Naive thymus-derived CD4-positive, alpha-beta T cell (primary cell): Measurements from ENCODE around the gene TMPRSS4. TPM values are rescaled to one million over a fixed set of nuclear protein-coding genes. Genes with fewer than 3 reads are reported as not detected.

Experiments
- ATAC-seq: fragments of 150-1000 bp; cut with Tn5 transposase; 2 replicates; pipeline ENCODE4 v1.10.0; 2021; ENCODE audit warnings: mild to moderate bottlenecking, moderate library complexity
- CTCF ChIA-PET: fragments of 350-600 bp; sonication (Branson Sonifier 250); formaldehyde crosslinking; loops from one replicate; lab custom pipeline; 2021; ENCODE audit warnings: antibody characterized with exemption; lab: Charles Lee
- POLR2A ChIA-PET: fragments of 350-600 bp; sonication (Branson Sonifier 250); formaldehyde crosslinking; loops from one replicate; lab custom pipeline; 2021; ENCODE audit warnings: antibody characterized with exemption, inconsistent platforms; lab: Charles Lee
- DNase-seq, 9 donors: peaks; one replicate each; pipeline versions ENCODE4 v3.0.0 to v3.0.0-alpha.2; 2020 to 2022; ENCODE audit warnings: mixed read lengths in 1 of 9
- H3K27ac ChIP-seq: one replicate; pipeline ENCODE4 v1.7.0; 2013; ENCODE audit warnings: mild to moderate bottlenecking, low read depth, low read length, moderate library complexity
- H3K27me3 ChIP-seq, 2 donors: one replicate each; pipeline ENCODE4 v1.7.0; 2013; ENCODE audit warnings: low read length in 2 of 2, mild to moderate bottlenecking in 2 of 2, moderate library complexity in 2 of 2; ENCODE audit not compliant: control insufficient read depth in 2 of 2, insufficient read depth in 2 of 2
- H3K36me3 ChIP-seq, 3 experiments: 1 replicate in 2 of 3; 2 replicates in 1 of 3; pipeline ENCODE4 v1.7.0; 2013; ENCODE audit warnings: low read length in 3 of 3, mild to moderate bottlenecking in 3 of 3, moderate library complexity in 1 of 3; ENCODE audit not compliant: insufficient read depth in 3 of 3, control insufficient read depth in 2 of 3
- H3K4me1 ChIP-seq, 2 donors: one replicate each; pipeline ENCODE4 v1.7.0; 2013; ENCODE audit warnings: low read length in 2 of 2, mild to moderate bottlenecking in 2 of 2, moderate library complexity in 1 of 2; ENCODE audit not compliant: control insufficient read depth in 2 of 2, insufficient read depth in 2 of 2
- H3K4me3 ChIP-seq: 2 replicates; pipeline ENCODE4 v1.7.0; 2013; ENCODE audit warnings: mild to moderate bottlenecking, low read length
- H3K9me3 ChIP-seq, 3 experiments: 1 replicate in 2 of 3; 2 replicates in 1 of 3; pipeline ENCODE4 v1.7.0; 2013; ENCODE audit warnings: low read length in 3 of 3; ENCODE audit not compliant: control insufficient read depth in 2 of 3
- H3K27ac Mint-ChIP-seq, 9 donors: one replicate each; pipeline ENCODE4 v1.8.0; 2020 to 2022; ENCODE audit warnings: mixed read lengths in 9 of 9, mild to moderate bottlenecking in 8 of 9, moderate library complexity in 5 of 9, inconsistent platforms in 2 of 9
- H3K27me3 Mint-ChIP-seq, 5 donors: one replicate each; pipeline ENCODE4 v1.8.0; 2021 to 2022; ENCODE audit warnings: mixed read lengths in 5 of 5, mild to moderate bottlenecking in 1 of 5
- H3K36me3 Mint-ChIP-seq, 5 donors: one replicate each; pipeline ENCODE4 v1.8.0; 2020 to 2022; ENCODE audit warnings: mixed read lengths in 5 of 5, mild to moderate bottlenecking in 3 of 5, inconsistent platforms in 1 of 5
- H3K4me1 Mint-ChIP-seq, 7 donors: one replicate each; pipeline ENCODE4 v1.8.0; 2020 to 2022; ENCODE audit warnings: mixed read lengths in 7 of 7, mild to moderate bottlenecking in 3 of 7, inconsistent platforms in 1 of 7
- H3K4me3 Mint-ChIP-seq, 10 donors: one replicate each; pipeline ENCODE4 v1.8.0; 2020 to 2022; ENCODE audit warnings: mild to moderate bottlenecking in 10 of 10, mixed read lengths in 10 of 10, moderate library complexity in 6 of 10, inconsistent platforms in 2 of 10
- H3K9me3 Mint-ChIP-seq, 11 donors: one replicate each; pipeline ENCODE4 v1.8.0; 2020 to 2022; ENCODE audit warnings: mixed read lengths in 11 of 11, mild to moderate bottlenecking in 4 of 11, inconsistent platforms in 1 of 11, moderate library complexity in 1 of 11
- intact Hi-C, 2 donors: fragments of 100-400 bp; cut with micrococcal nuclease; formaldehyde crosslinking; loops; one replicate each; pipeline ENCODE4 v1.15.1; 2023
- polyA plus RNA-seq, 2 donors: library from polyadenylated mRNA; unstranded; fragments of 300-500 nt; fragmentation: Illumina TruSeq; gene quantifications; one replicate each; pipeline ENCODE4 v1.2.3, GENCODE V29; 2021
- total RNA-seq, 6 experiments: library from RNA in 5 of 6; stranded (reverse) in 5 of 6; gene quantifications; 1 replicate in 5 of 6; 2 replicates in 1 of 6; pipeline ENCODE4 v1.2.3 and lab custom pipeline; 2021 to 2026

Gene TMPRSS4
- total and polyA plus RNA-seq, 7 experiments from 2014 or later: not detected

DNA sequence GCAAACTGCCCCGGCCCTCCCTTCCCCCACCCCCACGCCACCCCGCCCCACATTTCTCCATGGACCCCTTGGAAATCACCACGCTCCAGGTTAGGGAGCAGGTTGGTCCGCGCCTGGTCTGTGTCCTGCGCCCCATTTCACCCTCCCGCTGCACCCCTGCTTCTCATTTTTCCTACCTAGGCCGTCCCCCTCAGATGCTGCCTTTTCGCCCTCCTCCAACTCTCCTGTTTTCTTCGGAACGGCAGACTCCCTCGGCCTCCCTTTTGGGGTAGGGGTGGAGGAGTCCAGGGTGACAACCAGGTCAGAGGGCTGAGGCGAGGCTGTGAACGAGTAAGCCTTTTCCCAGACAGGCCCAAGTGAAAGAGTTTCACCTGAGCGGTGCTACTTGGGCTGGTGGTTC, 76.6 kb downstream of the TMPRSS4 start:
- no peaks in the 10 kb centered on the region for H3K36me3 Mint-ChIP-seq
- POLR2A ChIA-PET: no interaction called here
- no peak for DNase-seq

DNA sequence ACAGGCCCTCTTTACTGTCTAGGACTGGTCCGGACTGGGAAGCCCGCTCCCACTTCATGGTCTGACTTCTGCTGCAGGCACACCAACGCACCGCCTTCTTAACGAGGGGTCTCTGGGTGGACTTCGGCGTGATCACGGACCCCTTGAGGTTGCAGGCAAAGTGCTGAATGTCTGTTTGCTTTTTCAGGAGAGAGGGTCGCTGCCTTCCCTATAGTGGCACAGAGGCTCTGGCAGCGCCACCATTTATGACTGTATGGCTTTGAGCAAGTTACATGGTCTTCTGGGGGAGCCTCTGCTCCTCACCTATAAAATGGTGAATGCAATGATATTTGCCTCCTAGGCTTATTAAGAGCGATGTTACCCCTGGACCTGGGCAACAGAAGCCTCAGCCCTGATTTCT, 77.1 kb downstream of the TMPRSS4 start:
- CTCF ChIA-PET: no interaction called here
- no peak overlapping the region for H3K27ac Mint-ChIP-seq

More for the DNA sequence above, 76.6 kb downstream of the TMPRSS4 start:
- Histone ChIP-seq H3K9me3 (no peaks in the 10 kb centered on the region), H3K4me3 (no peak overlapping the region), H3K27me3 (peaks cover 6 to 16% of the 10 kb centered on the region in 2 donors), H3K4me1 (peaks cover 0 to 3% of the 10 kb centered on the region in 2 donors), H3K36me3 (no peaks in the 10 kb centered on the region), H3K27ac (no peak overlapping the region)
- CTCF ChIA-PET: no interaction called here
- intact Hi-C loops: no loop called here
- ATAC-seq: no peak
- H3K4me1 Mint-ChIP-seq: peaks cover 6 to 18% (median 12%) of the 10 kb centered on the region in 7 donors
- H3K27me3 Mint-ChIP-seq: peaks cover 57 to 94% (median 66%) of the 10 kb centered on the region in 5 donors
- no peak overlapping the region for H3K27ac Mint-ChIP-seq
- H3K9me3 Mint-ChIP-seq: no peaks in the 10 kb centered on the region
- peak overlapping the region; percentile 24 to 80 (median 61) for H3K4me3 Mint-ChIP-seq

DNA sequence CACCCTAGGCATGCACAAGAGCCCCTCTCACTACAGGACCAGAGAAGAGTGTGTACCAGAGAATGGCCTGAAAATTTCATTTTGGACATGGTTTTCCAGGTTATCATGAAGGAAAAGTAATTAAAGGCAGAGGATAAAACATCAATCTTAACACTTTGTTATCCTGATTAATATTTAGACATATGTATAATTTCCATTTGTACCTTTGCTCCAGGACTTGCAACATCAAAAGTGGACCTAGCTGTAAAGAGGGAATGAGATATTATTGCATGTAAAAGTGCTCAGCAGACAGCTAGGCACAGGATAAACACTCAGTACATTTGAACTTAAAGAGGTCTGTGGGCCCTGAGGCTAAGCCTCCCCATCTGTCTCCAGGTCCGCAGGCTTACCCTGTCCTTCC, 77.8 kb downstream of the TMPRSS4 start:
- H3K4me3 Mint-ChIP-seq: peak overlapping the region in 1 of 10 donors; percentile 19
- Histone ChIP-seq H3K27me3 (peaks cover 6 to 16% of the 10 kb centered on the region in 2 donors), H3K36me3 (no peaks in the 10 kb centered on the region), H3K9me3 (no peaks in the 10 kb centered on the region), H3K4me1 (peaks cover 0 to 3% of the 10 kb centered on the region in 2 donors), H3K27ac (no peak overlapping the region), H3K4me3 (no peak overlapping the region)
- ChIA-PET POLR2A (no interaction called here), CTCF (interaction anchor here (1.0 to 3.5 kb wide), 3 partner anchors 10 to 354 kb away, joined by 3 to 13 read pairs (median 3); no protein-coding TSS in a partner anchor)
- no peaks in the 10 kb centered on the region for H3K9me3 Mint-ChIP-seq
- H3K36me3 Mint-ChIP-seq: no peaks in the 10 kb centered on the region
- peaks cover 62 to 98% (median 73%) of the 10 kb centered on the region in 5 donors for H3K27me3 Mint-ChIP-seq
- no peak for DNase-seq
- no peak for ATAC-seq
- H3K27ac Mint-ChIP-seq: no peak overlapping the region
- peaks cover 6 to 18% (median 12%) of the 10 kb centered on the region in 7 donors for H3K4me1 Mint-ChIP-seq
- intact Hi-C loops: no loop called here

More for the DNA sequence above, 77.1 kb downstream of the TMPRSS4 start:
- no peaks in the 10 kb centered on the region for H3K9me3 Mint-ChIP-seq
- H3K4me3 Mint-ChIP-seq: peak overlapping the region; percentile 24 to 80 (median 61)
- no peaks in the 10 kb centered on the region for H3K36me3 Mint-ChIP-seq
- Histone ChIP-seq H3K4me3 (no peak overlapping the region), H3K36me3 (no peaks in the 10 kb centered on the region), H3K9me3 (no peaks in the 10 kb centered on the region), H3K27ac (no peak overlapping the region), H3K4me1 (peaks cover 0 to 3% of the 10 kb centered on the region in 2 donors), H3K27me3 (peaks cover 6 to 16% of the 10 kb centered on the region in 2 donors)
- DNase-seq (no peak), ATAC-seq (no peak)
- peaks cover 6 to 18% (median 12%) of the 10 kb centered on the region in 7 donors for H3K4me1 Mint-ChIP-seq
- POLR2A ChIA-PET: no interaction called here
- peaks cover 57 to 94% (median 66%) of the 10 kb centered on the region in 5 donors for H3K27me3 Mint-ChIP-seq
- intact Hi-C loops: no loop called here

DNA sequence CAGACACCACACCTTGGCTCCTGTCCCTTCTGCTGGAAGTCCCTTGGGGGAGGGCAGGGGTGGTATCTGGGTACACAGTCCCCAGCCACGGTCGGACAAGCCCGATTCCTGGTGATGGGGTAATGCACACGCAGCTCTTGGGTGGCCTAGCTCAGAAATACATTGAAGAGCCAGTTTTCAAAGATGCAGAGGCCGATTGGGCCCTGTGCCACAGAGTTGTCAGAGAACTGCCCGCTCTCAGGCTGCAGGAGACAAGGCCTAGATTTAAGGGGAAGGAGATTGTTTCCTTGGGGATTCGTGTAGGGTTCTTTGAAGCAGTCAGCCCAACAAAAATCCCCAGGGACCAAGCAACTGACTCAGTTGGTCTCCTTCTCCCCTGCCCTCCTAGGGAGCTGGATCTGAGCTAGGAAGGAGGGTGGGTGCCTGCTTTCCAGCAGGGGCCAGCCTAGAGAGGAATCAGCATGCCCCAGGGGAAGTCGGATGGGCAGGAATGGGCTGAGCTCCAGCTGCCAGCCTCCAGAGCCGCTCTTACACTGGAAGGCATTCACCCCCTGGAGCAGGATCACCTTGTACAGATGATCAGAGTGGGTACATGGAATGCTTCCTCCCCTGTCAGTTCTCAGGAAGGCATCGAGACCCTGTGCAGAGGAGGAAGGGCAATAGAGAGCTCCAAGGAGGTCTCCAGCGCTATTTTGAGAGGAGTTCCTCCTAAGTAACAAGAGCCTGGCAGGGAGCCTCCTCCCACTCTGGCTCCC, 79.1 kb downstream of the TMPRSS4 start:
- H3K4me3 ChIP-seq: no peak overlapping the region
- H3K36me3 Mint-ChIP-seq: no peaks in the 10 kb centered on the region
- ChIA-PET CTCF (interaction anchor here (1.0 to 3.5 kb wide), 4 partner anchors 12 to 353 kb away, joined by 3 to 13 read pairs (median 6); no protein-coding TSS in a partner anchor), POLR2A (interaction anchor here (0.5 to 0.7 kb wide), 2 partner anchors 19 to 252 kb away, joined by 3 read pairs; no protein-coding TSS in a partner anchor)
- H3K36me3 ChIP-seq: no peaks in the 10 kb centered on the region
- no peak for ATAC-seq
- H3K4me1 Mint-ChIP-seq: peaks cover 6 to 18% (median 12%) of the 10 kb centered on the region in 7 donors
- no peak overlapping the region for H3K4me3 Mint-ChIP-seq
- H3K27me3 ChIP-seq: peaks cover 6 to 16% of the 10 kb centered on the region in 2 donors
- no peak for DNase-seq
- no peak overlapping the region for H3K27ac ChIP-seq
- no peaks in the 10 kb centered on the region for H3K9me3 Mint-ChIP-seq
- H3K27ac Mint-ChIP-seq: no peak overlapping the region
- intact Hi-C loops: no loop called here
- H3K4me1 ChIP-seq: peaks cover 0 to 3% of the 10 kb centered on the region in 2 donors
- peaks cover 62 to 86% (median 67%) of the 10 kb centered on the region in 5 donors for H3K27me3 Mint-ChIP-seq
- no peaks in the 10 kb centered on the region for H3K9me3 ChIP-seq

DNA sequence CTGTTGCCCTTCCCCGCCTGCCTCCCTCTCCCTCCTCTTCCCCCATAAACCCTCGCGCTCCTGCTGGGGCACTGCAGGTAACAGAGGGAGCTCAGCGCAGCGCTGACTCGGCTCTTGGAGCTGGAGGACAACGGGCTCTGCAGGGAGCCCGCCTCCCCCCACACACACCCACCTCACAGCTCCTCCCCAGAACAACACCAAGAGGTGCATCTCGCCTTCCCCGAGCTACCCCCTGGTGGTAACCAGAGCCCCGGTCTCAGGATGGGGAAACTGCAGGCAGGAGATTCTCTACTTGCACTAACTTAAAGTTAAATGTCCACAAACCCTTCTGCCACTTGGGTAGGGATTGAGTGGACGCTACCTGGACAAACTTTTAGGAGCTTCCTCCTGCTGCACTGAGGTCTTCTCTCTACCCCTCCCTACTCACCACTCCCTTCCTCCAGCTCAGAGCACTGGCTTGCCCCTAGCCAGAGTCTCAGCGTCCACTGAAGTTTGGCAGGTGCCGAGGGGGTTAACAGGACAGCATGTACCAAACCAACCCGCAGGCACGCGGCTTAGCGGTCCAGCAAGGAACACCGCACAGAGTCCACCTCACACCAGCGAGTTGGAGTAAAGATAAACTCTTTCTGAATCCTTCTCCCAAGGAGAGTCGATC, 79.8 kb downstream of the TMPRSS4 start:
- Mint-ChIP-seq H3K4me3 (no peak overlapping the region), H3K27me3 (peaks cover 54 to 82% (median 62%) of the 10 kb centered on the region in 5 donors), H3K36me3 (no peaks in the 10 kb centered on the region), H3K27ac (no peak overlapping the region), H3K4me1 (peaks cover 6 to 18% (median 12%) of the 10 kb centered on the region in 7 donors), H3K9me3 (no peaks in the 10 kb centered on the region)
- DNase-seq (peak in 1 of 9 donors; percentile 28), ATAC-seq (peak; percentile 69)
- CTCF ChIA-PET: interaction anchor here (1.4 to 3.5 kb wide), 2 partner anchors 12 to 15 kb away, joined by 8 to 13 read pairs; no protein-coding TSS in a partner anchor
- H3K9me3 ChIP-seq: no peaks in the 10 kb centered on the region
- peaks cover 6 to 11% of the 10 kb centered on the region in 2 donors for H3K27me3 ChIP-seq
- intact Hi-C loops: no loop called here
- POLR2A ChIA-PET: interaction anchor here (0.5 to 0.7 kb wide), 2 partner anchors 18 to 229 kb away, joined by 3 read pairs; no protein-coding TSS in a partner anchor
- peaks cover 0 to 3% of the 10 kb centered on the region in 2 donors for H3K4me1 ChIP-seq
- no peaks in the 10 kb centered on the region for H3K36me3 ChIP-seq
- no peak overlapping the region for H3K27ac ChIP-seq
- H3K4me3 ChIP-seq: no peak overlapping the region

DNA sequence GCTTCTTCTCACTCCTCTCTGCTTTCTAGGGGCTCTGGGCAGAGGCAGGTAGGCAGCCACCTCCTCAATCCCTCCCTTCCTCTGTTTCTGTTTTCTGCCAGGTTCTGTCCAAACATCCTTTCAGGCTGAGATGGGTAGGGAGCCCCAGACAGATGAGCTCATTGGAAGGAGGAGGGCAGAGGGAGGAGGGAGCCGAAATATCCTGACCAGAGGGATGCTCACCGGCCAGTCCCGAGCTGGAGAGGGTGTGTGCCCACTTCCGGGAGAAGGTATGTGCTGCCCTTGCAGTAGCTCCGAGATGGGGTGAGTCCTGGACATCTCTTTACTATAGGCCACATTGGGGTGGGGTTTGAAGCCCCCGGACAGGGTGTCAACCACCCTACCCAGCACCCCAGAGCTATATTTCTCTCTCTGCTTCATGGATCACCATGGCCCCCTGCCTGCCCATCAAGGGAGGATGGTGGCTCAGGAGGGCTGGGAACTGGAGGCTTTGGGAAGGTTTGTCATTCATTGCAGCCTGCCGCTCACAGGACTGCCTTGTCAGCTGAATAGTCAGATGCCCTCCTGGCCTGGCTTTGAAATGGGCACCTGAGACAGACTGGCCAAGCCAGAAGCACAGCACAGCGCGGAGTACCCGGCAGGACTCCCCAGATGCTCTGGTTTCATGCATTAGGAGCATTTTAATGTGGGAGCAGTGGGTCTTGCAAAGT, 80.5 kb downstream of the TMPRSS4 start:
- Mint-ChIP-seq H3K4me1 (peaks cover 6 to 18% (median 12%) of the 10 kb centered on the region in 7 donors), H3K27ac (no peak overlapping the region), H3K9me3 (no peaks in the 10 kb centered on the region), H3K27me3 (peaks cover 52 to 77% (median 62%) of the 10 kb centered on the region in 5 donors), H3K36me3 (no peaks in the 10 kb centered on the region), H3K4me3 (no peak overlapping the region)
- Histone ChIP-seq H3K4me3 (no peak overlapping the region), H3K27me3 (peaks cover 6 to 8% of the 10 kb centered on the region in 2 donors), H3K36me3 (no peaks in the 10 kb centered on the region), H3K27ac (no peak overlapping the region), H3K9me3 (no peaks in the 10 kb centered on the region), H3K4me1 (peaks cover 0 to 3% of the 10 kb centered on the region in 2 donors)
- POLR2A ChIA-PET: no interaction called here
- intact Hi-C loops: no loop called here
- no peak for DNase-seq
- CTCF ChIA-PET: interaction anchor here (1.4 to 3.5 kb wide), 2 partner anchors 13 to 14 kb away, joined by 8 to 13 read pairs; no protein-coding TSS in a partner anchor
- ATAC-seq: no peak
